Sciatic nerve (tissue), 2 donors: ENCODE measurements around the gene RASGRF2. TPM values are rescaled to one million over a fixed set of nuclear protein-coding genes. Genes with fewer than 3 reads are reported as not detected.

ENCODE experiments used
- ATAC-seq: fragments of 200-7000 bp; cut with Tn5 transposase; one replicate; pipeline ENCODE4 v1.9.1; 2020; ENCODE audit warnings: mild to moderate bottlenecking, moderate library complexity
- DNase-seq: peaks from one replicate; pipeline ENCODE4 v3.0.0-alpha.2; 2020; ENCODE audit warnings: low spot score
- intact Hi-C: fragments of 100-400 bp; cut with DNase I; formaldehyde crosslinking; loops from one replicate; pipeline ENCODE4 v1.14.2; 2022
- total RNA-seq: library from RNA; stranded (reverse); fragmentation: NEBNext Ultra II Directional; extraction: Animal tissue kit (Norgen Biotek cat#: 25700); gene quantifications from one replicate; pipeline ENCODE4 v1.2.1, GENCODE V29; 2021
- donor health status: DM: no; HTN: no; CAD: no.
- donor health status: DM: no; HTN: no; CAD: no.

The RASGRF2 gene
- total RNA-seq, 1 donor from 2014 or later = 63.8 TPM

DNA sequence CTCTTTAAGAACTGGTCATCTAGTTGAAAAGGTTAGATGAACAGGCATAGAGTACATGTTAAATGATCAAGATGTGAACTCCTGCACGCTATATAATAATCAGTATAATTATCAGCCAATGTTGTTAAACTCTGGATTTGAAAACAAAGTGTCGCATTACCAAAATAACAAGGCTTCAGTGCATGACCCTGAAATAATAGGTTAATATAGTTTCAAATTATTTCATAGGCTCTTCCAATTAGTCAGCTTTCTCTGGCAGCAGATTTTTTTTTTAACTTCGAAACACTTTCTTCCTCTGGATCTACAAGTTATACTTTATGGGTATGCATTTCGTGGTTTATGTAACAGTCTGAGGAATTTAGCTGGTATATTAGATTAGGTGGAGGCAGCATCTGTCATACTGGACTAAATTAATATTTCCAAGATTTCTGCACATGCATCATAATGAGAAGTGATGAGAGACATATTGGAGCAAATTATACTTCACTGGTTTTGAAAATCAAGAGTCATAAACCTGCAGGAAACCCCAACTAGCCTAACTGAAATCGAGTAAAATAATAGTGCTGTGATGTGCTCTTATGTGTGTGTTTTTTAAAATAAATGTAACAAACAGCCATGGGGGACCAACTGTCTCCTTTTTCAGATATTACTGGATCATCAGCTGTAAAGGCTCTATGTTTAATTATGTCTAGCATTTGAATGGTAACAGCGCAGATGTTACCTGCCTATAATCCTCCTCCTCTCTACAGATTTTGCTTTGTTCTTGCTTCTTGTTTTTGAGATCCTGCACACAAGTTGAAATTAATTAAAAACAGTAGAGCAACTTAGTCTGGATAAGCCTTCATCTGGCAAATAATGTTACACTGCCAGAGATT is 187.1 kb downstream of the RASGRF2 start:
- DNase-seq (no peak), ATAC-seq (no peak)
- intact Hi-C loops = no loop called here

DNA sequence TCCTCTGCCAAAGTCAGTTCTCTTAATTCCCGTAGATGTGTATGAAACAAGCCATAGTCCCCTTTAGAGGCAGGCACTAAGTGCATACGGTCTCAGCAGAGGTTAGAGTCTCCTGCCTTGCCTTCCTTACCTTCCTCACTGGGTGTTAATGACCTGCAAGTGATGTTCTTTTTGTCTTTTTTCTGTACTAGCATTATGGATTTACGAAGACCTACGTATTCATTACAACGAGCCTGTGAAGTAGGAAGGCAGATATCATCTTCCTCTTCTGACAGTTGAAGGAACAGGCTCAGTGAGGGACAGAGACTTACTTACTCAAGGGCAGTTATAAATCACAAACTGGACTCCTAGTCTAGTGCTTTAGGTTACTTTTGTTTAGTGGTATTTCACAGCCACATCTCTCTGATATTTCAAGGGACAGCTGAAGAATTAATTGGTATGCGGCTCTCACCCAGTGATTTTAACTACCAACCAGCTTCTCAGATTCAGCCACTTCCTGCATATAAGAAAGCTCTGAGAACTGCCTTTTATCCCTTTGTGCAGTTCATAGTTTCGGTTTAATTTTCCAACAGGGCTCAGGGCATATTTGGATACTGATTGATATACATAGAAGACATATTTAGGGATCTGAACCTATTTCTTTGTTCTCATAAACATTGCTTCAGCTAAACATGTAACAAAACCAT is 187.9 kb downstream of the RASGRF2 start:
- ATAC-seq (no peak), DNase-seq (no peak)
- intact Hi-C loops = no loop called here

DNA sequence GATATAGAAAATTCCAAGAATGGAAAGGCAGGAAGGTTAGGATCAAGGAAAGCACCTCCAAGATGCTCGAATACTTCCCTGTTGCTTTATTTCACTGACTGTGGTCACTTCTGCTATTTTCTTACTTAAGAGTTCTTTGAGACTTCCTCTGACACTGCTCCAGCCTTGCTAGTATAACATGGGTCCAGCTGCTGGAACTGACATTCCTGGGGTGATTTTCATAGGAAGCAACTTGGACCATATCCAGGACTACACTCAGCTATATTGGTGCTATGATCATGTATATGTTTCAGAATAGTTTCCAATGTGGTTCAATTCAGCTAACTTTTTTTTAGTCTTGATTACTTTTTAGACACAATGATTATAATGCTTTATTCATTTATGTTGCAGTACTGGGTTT is 191.4 kb downstream of the RASGRF2 start:
- no peak for ATAC-seq
- intact Hi-C loops = no loop called here
- no peak for DNase-seq

DNA sequence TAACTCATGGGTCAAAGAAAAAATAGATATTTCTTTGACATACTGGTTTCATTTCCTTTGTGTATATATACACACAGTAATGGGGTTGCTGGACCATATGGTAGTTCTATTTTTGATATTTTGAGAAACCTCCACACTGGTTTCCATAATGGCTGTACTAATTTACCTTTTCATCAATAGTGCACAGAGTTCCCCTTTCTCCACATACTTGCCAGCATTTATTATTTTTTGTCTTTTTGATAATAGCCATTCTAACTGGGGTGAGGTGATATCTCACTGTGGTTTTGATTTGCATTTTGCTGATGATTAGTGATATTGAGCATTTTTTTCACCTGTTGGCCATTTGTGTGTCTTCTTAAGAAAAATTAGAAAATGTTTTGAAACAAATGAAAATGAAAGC is 194.6 kb downstream of the RASGRF2 start:
- ATAC-seq (no peak), DNase-seq (no peak)
- intact Hi-C loops = no loop called here

DNA sequence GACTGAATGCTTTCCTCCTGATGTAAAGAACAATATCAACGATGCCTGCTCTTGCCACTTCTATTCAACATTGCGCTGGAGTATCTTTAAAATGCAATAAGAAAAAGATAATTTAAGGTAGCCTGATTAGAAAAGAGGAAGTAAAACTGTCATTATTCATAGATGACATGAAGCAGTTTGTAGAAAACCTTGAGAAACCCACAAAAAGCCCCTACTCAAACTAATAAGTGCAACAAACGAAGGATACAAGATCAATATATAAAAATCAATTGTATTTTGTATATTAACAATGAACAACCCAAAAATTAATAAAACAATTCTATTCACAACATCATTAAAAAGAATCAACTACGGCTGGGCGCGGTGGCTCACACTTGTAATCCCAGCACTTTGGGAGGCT is 196.6 kb downstream of the RASGRF2 start:
- no peak for DNase-seq
- ATAC-seq = no peak
- intact Hi-C loops = no loop called here

DNA sequence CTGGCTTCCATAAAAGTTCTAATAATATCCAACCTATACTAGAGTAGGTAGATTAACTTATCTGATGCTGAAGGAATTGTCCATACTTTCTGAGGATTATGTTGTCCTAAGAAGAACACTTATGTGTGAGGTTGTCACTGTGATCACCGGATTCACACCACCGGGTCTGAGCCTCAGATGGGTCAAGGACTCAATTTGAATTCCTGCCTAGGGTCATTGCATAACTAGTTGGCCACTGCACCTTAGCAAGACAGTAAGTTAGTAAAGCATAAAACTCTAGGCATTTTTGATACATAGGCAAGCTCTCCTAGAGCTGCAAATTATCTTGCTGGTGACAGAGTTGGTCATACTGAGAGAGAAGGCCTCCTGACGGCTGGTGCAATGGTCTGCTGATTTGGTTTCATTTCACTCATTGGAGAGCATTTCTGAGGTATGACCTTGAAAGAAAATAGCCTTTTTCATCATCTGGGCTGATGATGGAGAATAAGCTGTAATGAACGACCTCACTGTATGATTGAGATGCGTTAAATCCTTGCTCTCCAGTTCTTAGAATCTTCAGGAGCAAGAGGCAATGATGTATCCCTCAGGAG is 200.9 kb downstream of the RASGRF2 start:
- DNase-seq (no peak), ATAC-seq (no peak)
- intact Hi-C loops = no loop called here

DNA sequence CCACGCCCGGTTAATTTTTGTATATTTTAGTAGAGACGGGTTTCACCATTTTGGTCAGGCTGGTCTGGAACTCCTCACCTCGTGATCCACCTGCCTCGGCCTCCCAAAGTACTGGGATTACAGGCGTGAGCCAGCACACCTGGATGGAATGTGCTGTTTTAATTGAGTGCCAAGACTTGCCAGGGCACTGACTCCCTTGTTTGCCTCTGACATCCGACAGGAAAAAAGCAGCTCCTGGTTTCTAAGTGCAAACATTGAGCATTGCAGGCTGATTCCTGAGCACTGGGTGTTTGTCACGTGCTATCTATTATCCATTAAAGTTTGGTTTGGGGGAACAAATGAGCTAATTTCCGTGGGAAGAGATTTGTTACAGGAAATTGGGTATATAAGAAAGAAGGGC is 202.3 kb downstream of the RASGRF2 start:
- ATAC-seq = no peak
- DNase-seq = no peak
- intact Hi-C loops = no loop called here

DNA sequence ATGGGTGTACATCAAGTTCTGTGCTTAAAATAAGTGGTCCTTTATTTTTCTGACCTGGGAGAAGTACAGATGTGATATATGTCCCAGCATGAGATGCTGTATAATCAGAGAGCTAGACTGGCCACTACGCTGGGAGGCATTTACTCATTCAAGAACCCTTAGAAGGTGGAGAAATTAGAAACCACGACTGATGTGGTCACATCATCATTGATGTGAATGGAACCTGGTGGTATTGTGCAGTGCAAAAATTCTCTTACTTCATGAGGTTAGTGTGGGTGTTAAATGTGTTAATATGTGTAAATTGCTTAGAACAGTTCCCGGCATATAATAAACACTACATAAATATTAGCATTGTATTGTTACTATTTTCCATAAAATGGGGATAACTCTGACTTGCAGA is 203.5 kb downstream of the RASGRF2 start:
- ATAC-seq = no peak
- intact Hi-C loops = no loop called here

DNA sequence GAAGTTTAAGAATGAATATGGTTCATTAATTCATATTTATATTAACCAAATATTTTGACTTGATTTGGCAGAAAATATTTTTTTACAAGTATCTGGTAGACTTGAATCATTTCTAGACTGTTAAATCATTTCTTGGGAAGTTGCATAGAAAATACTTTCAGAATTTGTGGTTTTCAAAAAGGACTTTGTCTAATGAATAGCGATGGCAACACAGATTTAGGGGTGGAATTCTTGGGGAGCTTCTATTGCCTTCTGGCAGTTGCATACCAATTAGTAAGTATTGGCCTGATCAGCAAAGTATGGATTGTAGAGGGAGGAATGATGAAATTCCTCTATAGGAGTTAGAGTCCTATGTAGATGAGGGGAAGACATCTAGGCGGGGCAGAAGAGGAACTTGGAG is 204.3 kb downstream of the RASGRF2 start:
- no peak for DNase-seq
- no peak for ATAC-seq
- intact Hi-C loops = no loop called here

More for the DNA sequence above, 203.5 kb downstream of the RASGRF2 start:
- no peak for DNase-seq

DNA sequence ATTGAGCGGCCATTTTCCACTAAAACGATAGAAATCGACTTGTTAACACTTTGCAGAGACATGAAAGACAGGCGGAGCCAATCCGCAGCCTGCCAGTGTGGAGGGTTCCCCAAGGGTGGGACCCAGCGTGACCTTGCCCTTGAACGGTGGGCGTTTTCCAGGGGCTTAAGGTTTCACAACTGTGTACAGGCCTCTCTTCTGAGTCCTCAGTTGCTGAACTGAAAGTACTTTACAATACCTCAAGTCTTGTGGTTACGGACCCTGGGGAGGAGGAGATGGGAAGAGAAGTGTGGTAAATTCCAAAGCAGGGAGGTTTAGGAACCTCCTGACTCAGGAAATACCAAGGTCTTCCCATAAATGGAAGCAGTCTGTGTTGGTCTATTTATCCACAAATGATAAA is 204.8 kb downstream of the RASGRF2 start:
- ATAC-seq (peak; percentile 87), DNase-seq (peak; percentile 68)
- intact Hi-C loops = no loop called here

DNA sequence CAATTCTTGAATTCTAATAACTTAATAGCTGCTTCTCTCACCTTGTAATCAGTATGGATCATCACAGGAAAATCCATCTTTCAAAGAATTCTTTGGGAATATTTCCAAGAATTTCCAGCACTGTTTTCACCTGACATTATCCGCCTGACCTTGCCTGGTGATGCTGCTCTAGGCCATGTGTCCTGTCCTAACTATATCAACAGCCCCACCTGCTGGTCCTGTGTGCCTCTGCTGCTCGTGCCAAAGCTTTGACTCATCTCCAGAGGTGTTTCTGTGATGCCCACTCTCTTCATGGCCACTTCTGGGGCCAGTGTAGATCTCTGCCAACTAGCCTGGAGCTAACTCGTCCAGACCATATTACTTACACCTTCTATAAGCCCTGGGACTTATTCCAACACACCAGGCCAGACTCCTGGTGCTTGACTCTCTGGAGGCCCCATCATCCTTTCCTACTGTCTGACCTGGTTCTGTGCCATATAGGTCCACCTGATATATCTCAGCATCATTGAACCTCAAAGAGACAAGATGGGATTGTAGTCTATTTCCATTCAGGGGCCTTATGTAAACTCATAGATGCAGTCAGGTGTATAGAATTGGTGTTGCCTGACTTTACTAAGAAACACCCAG is 205.4 kb downstream of the RASGRF2 start:
- intact Hi-C loops = no loop called here
- DNase-seq = peak; percentile 85
- ATAC-seq = peak; percentile 88

DNA sequence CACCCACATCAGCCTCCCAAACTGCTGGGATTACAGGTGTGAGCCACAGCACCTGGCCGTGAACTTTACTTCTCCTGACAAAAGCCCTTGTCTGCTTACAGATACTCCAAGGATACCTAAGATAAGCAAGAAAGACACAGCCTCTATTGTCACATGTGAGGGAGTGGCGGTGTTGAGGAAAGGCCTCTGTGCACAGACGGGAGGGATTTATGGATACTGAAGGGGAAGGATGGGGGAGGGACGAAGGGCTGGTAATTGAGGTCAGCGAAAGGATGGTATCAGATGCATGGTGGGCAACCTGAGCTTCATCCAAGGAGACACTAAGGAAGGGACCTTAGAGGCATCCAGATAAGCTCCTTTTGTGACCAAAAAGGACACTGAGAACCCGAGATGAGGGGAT is 206.3 kb downstream of the RASGRF2 start:
- DNase-seq = no peak
- intact Hi-C loops = no loop called here
- no peak for ATAC-seq

DNA sequence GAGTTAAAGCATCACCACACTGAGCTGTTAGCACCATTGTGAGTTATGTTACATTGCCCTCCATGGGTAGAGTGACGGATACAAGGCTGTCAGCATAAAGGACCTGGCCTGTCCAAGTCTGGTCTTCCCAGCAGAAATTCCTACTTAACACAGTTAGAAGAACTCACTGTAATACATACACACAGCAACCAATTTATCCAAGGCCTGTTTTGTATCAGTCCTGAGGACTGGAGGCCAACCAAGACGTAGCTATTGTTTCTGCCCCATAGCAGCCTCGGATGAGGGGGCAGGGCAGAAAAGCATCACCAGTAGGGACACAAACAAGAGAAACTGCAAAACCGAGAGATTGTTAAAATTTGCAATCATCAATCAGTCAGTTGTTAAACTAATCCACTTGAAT is 206.9 kb downstream of the RASGRF2 start:
- no peak for DNase-seq
- intact Hi-C loops = no loop called here

DNA sequence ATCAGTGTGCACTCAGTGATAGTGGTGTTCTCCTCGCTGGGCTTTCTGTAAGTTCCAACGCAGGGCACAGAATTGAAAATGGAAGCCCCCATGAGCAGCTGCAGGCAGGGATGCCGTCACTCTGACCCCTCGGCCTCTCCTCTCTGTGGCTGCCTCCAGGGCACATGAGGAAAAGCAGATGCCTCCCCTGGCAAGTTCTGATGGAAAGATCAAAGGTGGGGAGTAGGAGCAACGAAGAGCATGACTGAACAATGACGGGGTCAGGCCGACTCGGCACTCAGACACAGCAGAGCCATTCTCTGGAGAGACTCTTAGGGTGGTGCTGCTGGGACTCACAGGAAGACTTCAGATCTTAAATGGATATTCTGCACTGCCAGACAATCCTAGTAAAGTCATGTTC is 207.4 kb downstream of the RASGRF2 start:
- ATAC-seq (peak; percentile 52), DNase-seq (no peak)
- intact Hi-C loops = no loop called here

More for the DNA sequence above, 206.9 kb downstream of the RASGRF2 start:
- ATAC-seq = no peak

DNA sequence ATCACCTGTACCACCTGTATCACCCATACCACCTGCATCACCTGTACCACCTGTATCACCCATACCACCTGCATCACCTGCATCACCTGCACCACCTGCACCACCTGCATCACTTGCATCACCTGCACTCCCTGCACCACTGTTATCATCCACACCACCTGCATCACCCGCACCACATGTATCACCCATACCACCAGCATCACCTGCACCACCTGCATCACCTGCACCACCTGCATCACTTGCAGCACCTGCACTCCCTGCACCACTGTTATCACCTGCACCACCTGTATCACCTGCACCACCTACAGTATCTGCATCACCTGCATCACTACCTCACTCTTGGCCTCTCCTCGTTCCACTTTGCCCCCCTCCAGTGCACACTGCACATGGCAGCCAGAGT is 209.8 kb downstream of the RASGRF2 start:
- DNase-seq = no peak
- no peak for ATAC-seq
- intact Hi-C loops = no loop called here

DNA sequence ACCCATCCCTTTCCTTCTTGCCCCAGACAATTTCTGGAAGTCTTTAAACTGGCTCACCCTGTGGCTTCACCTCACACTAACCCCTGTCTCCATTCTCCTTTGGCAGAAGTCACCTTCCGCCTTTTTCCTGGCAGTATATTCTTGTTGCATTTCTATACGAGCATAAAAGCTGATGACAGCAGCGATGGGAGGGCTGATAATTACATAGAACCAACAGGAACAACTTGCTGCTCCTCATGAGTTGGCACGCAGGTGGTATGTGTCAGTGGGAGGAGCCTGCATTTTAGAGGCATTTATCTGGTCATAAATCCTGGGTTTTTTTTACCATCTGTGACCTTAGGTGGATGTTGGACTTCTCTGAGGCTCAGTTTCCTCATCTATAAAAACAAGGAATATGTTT is 211.6 kb downstream of the RASGRF2 start:
- no peak for ATAC-seq
- no peak for DNase-seq
- intact Hi-C loops = no loop called here

DNA sequence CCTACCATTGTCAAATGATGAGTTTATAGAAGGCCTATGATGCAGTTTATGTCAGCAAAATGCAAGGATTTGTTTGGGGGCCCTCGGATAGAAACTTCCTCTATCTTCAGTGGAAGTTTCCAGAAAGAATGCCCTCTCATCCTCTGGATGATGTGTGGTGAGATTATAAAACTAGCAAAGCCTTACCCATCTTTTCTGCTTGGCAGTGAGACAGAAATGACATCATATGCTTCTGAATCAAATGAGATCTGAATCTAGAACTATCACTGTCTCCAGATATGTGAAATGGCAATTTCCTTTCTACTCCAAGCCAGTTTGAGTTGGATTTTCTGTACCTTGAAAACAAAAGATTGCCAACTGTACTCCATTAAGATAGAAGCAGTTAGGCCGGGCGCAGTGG is 212.5 kb downstream of the RASGRF2 start:
- no peak for DNase-seq

DNA sequence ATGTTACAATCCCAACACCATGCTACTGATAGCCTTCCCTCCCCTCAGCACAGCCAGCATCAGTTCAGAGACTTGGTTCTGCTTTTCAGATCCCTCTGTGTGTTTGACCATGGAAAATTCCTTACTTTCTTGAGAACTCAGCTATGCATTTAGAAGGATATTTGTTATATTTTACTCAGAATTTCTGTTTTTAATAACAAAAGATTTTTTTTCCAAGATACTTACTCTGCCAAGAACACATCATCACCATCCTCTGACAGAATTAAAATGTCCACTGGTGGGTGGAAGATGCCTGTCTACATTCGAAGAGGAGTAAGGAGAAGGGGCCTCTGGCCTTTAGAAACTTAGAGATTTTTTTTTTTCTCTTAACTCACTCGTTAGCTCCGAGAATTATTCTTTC is 216.9 kb downstream of the RASGRF2 start:
- intact Hi-C loops = no loop called here
- ATAC-seq = no peak
- no peak for DNase-seq

More for the DNA sequence above, 212.5 kb downstream of the RASGRF2 start:
- intact Hi-C loops = no loop called here
- ATAC-seq = no peak

DNA sequence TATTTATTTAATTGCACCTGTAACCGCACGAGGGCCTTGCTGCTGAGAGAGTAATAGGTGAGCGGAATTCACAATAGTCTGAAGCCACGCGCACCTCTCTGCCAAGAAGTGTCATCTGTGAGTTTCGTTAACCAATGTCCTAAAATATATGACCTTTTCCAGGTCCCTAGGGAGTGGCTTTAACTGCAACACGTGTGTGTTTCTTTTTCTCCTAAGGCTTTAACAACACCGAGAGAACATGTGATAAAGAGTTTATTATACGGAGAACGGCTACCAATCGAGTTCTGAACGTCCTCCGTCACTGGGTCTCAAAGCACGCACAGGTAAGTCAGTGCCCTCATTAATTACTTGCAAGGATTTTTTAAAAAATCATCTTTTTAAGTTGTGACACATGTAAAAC is 219.8 kb downstream of the RASGRF2 start:
- ATAC-seq = no peak
- intact Hi-C loops = no loop called here
- no peak for DNase-seq
